SK-N-MC (cell line): ENCODE measurements around the gene AGBL1.

Experiments used
- DNase-seq: peaks from one replicate; pipeline ENCODE4 v3.0.0-alpha.2; 2011; ENCODE audit warnings: low read depth, low spot score
- H3K27ac ChIP-seq: fragments of 200-600 bp; sonication (generic); 2 replicates; pipeline ENCODE4 v1.5.1; 2016; ENCODE audit warnings: mixed run types
- H3K36me3 ChIP-seq: fragments of 200-600 bp; sonication (generic); 2 replicates; pipeline ENCODE4 v1.6.1; 2017; ENCODE audit warnings: antibody characterized with exemption, low read length, mixed read lengths; ENCODE audit not compliant: insufficient read depth
- H3K4me3 ChIP-seq: fragments of 200-600 bp; sonication (generic); 2 replicates; pipeline ENCODE4 v1.5.1; 2016
- H3K9ac ChIP-seq: fragments of 200-600 bp; sonication (generic); 2 replicates; pipeline ENCODE4 v1.8.0; 2017; ENCODE audit warnings: mixed run types, mixed read lengths; ENCODE audit not compliant: insufficient read length
- H3K9me3 ChIP-seq: fragments of 200-600 bp; sonication (generic); 2 replicates; pipeline ENCODE4 v1.6.1; 2017; ENCODE audit warnings: low read depth, mild to moderate bottlenecking, antibody characterized with exemption, low read length, moderate library complexity, mixed read lengths
- EZH2 ChIP-seq: fragments of 200-600 bp; sonication (generic); IDR thresholded peaks from one replicate; pipeline ENCODE4 v1.6.1; 2017; ENCODE audit warnings: antibody characterized with exemption
- FOXP2 ChIP-seq: optimal IDR thresholded peaks from 2 replicates; pipeline ENCODE3; 2011; ENCODE audit warnings: mild to moderate bottlenecking, moderate library complexity; ENCODE audit not compliant: insufficient read depth; ENCODE audit errors: extremely low read length, control extremely low read depth
- POLR2AphosphoS5 ChIP-seq: IDR thresholded peaks from 2 replicates; pipeline ENCODE4 v1.6.1; 2012; ENCODE audit warnings: mild to moderate bottlenecking, low read depth, low read length, borderline replicate concordance

The AGBL1 gene

DNA sequence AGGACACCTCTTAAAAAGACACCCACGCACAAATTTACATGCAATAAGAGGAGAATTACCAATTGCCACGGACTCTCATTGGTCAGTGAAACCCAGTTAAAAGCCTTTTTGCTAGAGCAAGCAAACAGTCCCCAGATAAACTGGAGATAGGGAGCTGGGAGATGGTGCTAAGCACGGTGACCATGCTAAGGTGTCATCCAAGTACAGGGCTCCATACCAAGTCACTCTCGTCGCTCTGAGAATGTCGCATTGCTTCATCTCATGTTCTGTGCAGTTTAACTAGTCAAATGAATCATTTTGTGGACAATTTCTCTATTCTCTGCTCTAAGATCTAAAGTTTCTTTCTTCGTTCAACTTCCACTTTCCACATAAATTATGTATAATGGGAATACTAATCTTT, 581.9 kb downstream of the AGBL1 start:
- no peak overlapping the region for H3K4me3 ChIP-seq
- no peaks in the 10 kb centered on the region for H3K36me3 ChIP-seq
- TF ChIP-seq EZH2 (no peak), FOXP2 (no peak), POLR2AphosphoS5 (no peak)
- H3K27ac ChIP-seq: no peak overlapping the region
- no peak for DNase-seq
- H3K9me3 ChIP-seq: no peaks in the 10 kb centered on the region
- H3K9ac ChIP-seq: no peak overlapping the region

DNA sequence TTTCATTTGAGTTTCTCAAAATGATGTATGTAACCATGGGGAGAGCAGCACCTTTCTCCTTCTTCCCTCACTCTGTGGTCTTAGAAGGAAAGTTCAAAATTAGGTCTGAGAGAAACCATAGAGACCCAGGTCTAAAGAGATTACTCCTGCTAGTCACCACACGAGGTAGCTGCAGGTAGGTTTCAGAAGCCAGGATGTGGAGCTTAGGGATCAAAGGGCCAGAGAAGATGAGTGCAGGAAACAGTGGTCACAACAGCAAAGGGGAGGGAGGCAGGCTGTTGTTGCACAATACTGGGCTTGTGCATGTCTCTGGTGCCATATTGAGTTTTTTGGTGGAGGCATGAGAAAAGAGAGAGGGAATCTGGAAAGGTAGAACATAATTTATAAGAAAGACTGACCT, 583.6 kb downstream of the AGBL1 start:
- no peak overlapping the region for H3K9ac ChIP-seq
- no peak for TF ChIP-seq POLR2AphosphoS5
- H3K4me3 ChIP-seq: no peak overlapping the region
- H3K9me3 ChIP-seq: no peaks in the 10 kb centered on the region
- DNase-seq: no peak
- no peak overlapping the region for H3K27ac ChIP-seq
- H3K36me3 ChIP-seq: no peaks in the 10 kb centered on the region

DNA sequence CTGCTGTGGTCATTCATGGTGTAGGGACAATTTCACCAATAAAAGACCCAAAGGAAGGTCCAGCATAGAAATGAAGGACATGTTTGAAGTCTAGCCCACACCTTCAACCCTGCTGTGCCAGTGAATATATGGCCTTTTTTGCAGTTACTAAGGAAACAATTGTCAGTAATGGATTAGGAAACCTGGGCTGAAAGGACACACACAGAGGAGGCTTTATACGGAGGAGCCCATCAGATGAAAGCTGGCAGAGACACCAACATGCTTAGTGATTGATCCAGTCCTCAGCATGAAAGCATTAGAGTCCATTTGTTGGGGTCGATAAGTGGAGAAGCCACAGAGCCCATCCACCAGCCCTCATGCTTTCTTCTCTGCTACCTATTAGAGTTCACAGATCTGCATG, 584.3 kb downstream of the AGBL1 start:
- Histone ChIP-seq H3K36me3 (no peaks in the 10 kb centered on the region), H3K27ac (no peak overlapping the region)
- no peak for TF ChIP-seq POLR2AphosphoS5
- TF ChIP-seq FOXP2: no peak
- no peak for TF ChIP-seq EZH2

DNA sequence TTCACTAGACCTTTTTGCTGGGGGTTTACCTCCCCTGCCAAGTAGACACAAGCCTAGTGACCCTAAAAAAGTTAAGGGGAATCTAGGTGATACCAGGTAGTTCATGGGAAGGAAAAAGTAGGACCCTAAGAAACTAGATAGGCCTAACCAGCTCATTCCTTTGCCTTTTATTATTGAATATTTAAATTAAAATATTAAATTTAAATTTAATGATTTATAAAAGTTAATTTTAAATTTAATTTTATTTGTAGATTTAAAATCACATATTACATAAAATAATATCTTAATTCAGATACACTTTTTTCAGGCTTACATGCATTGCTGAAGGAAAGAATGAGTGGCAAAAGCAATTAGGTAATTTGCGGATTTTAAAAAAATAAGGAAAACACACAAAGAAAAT, 584.9 kb downstream of the AGBL1 start:
- TF ChIP-seq EZH2: no peak
- no peak for TF ChIP-seq POLR2AphosphoS5
- TF ChIP-seq FOXP2: no peak
- Histone ChIP-seq H3K9me3 (no peaks in the 10 kb centered on the region), H3K27ac (no peak overlapping the region)

More for the DNA sequence above, 584.3 kb downstream of the AGBL1 start:
- DNase-seq: no peak
- Histone ChIP-seq H3K4me3 (no peak overlapping the region), H3K9ac (no peak overlapping the region), H3K9me3 (no peaks in the 10 kb centered on the region)

DNA sequence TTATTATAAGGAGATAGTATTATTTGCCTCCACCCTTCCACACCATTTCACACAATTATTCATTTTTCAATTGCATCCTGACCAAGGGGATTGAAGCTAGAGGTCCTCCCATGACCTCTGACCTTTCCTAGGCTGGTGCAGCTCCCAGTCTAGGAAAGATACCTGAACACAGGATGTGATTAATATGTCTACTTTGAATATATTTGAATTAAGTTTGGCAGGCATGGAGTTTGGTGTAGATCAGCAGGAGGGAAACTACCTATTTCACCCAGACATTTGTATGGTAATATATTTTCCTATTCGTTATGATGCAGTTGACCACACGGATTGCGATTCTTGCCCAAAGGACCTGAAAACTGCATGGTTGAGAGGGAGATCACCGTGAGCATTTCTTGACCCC, 596.3 kb downstream of the AGBL1 start:
- H3K9ac ChIP-seq: no peak overlapping the region
- no peak for DNase-seq
- no peak overlapping the region for H3K27ac ChIP-seq
- H3K36me3 ChIP-seq: no peaks in the 10 kb centered on the region
- no peaks in the 10 kb centered on the region for H3K9me3 ChIP-seq
- H3K4me3 ChIP-seq: no peak overlapping the region
- no peak for TF ChIP-seq POLR2AphosphoS5
- TF ChIP-seq EZH2: no peak
- no peak for TF ChIP-seq FOXP2

More for the DNA sequence above, 584.9 kb downstream of the AGBL1 start:
- no peak for DNase-seq
- no peak overlapping the region for H3K4me3 ChIP-seq
- no peaks in the 10 kb centered on the region for H3K36me3 ChIP-seq
- H3K9ac ChIP-seq: no peak overlapping the region

DNA sequence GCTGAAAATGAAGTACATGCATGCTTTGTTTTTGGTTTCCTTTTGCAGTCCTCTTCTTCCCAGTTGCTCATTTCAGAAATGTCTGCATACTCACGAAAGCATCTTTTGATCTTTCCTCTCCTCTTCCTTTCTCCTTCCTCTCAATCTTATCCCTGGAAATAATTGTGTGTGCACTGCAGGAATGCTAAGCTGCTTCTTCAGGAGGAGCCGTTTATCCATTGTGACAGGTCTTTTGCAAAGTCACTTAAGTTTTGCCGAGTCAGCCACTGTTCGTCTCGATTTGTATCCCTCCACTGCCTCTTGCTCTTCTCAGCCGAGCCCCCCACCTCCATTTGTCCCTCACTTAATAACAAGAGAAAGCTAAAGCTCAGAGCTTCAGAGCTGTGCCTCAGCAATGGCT, 597.6 kb downstream of the AGBL1 start:
- Histone ChIP-seq H3K4me3 (no peak overlapping the region), H3K9ac (no peak overlapping the region), H3K9me3 (no peaks in the 10 kb centered on the region), H3K36me3 (no peaks in the 10 kb centered on the region), H3K27ac (no peak overlapping the region)
- TF ChIP-seq POLR2AphosphoS5 (no peak), FOXP2 (no peak), EZH2 (no peak)
- no peak for DNase-seq

DNA sequence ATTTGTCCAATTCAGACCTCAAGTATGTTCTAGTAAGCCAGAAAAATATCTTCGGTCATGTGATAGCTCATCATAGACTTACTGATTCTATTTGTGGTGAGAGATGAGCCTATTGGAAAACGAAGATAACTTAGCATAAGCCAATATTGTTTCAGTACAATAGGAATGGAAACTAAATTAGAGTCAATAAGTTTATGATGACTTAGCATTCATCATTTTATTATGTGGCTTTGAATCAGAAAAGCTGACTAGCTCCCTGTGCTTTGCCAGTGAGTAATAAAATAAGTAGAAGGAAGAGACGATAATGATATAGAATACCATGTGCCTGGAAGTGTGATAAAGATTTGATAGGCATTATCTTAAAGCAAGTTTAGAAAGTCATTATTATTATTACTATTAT, 605.6 kb downstream of the AGBL1 start:
- no peak for TF ChIP-seq POLR2AphosphoS5
- TF ChIP-seq FOXP2: no peak
- no peak for TF ChIP-seq EZH2
- no peak overlapping the region for H3K27ac ChIP-seq
- no peak overlapping the region for H3K9ac ChIP-seq
- no peak overlapping the region for H3K4me3 ChIP-seq
- H3K36me3 ChIP-seq: no peaks in the 10 kb centered on the region
- DNase-seq: no peak
- no peaks in the 10 kb centered on the region for H3K9me3 ChIP-seq

DNA sequence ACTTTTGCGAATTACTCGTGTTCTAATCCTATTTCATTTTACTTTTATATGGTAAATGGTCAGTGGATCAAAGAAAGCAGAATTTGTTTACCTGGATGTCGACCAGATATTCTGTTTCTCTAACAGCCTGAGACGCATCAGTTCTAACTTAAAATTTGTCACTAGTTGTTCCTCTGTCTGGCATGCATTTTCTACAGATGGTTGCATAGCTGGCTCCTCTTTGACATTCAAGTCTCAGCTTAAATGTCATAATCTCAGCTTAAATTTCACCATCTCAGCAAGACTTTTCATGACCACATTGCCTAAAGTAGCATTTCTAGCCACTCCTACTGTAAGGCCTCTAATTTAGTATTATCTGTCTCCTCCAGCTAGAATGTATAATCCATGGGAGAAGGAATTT, 609.3 kb downstream of the AGBL1 start:
- Histone ChIP-seq H3K36me3 (no peaks in the 10 kb centered on the region), H3K4me3 (no peak overlapping the region), H3K9me3 (no peaks in the 10 kb centered on the region), H3K27ac (no peak overlapping the region), H3K9ac (no peak overlapping the region)
- no peak for DNase-seq
- TF ChIP-seq POLR2AphosphoS5 (no peak), EZH2 (no peak), FOXP2 (no peak)

DNA sequence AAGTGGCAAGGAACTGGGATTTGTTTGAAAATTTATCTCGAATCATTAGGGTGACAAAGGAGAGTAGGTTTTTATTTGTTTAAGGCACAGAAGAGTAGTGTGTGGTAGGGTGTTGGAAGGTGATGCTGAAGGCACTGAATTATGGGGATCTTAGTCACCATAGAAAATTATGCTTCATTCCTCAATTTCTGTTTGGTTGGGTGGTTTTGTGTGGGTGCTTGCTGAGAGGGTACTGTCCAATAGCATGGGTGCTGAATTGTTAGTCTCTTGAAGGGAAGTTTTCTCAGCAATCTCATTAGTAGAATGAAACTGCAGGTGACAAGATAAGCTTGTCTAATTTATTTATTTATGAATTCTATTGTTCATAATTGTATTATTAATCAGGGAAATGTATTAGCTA, 610.9 kb downstream of the AGBL1 start:
- DNase-seq: no peak
- TF ChIP-seq FOXP2: no peak
- TF ChIP-seq EZH2: no peak
- TF ChIP-seq POLR2AphosphoS5: no peak
- Histone ChIP-seq H3K36me3 (no peaks in the 10 kb centered on the region), H3K4me3 (no peak overlapping the region), H3K27ac (no peak overlapping the region), H3K9me3 (no peaks in the 10 kb centered on the region), H3K9ac (no peak overlapping the region)
